GM12891 (cell line): ENCODE results near the gene AUP1.
"Not testable (repeated sequence)": the region's sequence is repeated elsewhere in the genome, so short reads cannot be mapped to it uniquely, and the experiment has no call there.

Source experiments
- DNase-seq: peaks from one replicate; pipeline ENCODE4 v3.0.0; 2011; ENCODE audit warnings: low spot score; ENCODE audit not compliant: insufficient read length
- FAIRE-seq: peaks from 2 replicates; lab custom pipeline; 2011; peaks lifted over from hg19 to GRCh38; lab: Jason Lieb, UNC
- PAX5 ChIP-seq: IDR thresholded peaks from 2 replicates; pipeline ENCODE4 v1.6.1; 2011; ENCODE audit warnings: low read length, moderate library complexity, mild to moderate bottlenecking; ENCODE audit not compliant: insufficient read depth, severe bottlenecking
- POLR2A ChIP-seq: IDR thresholded peaks from 2 replicates; pipeline ENCODE4 v1.6.1; 2011; ENCODE audit warnings: low read depth, low read length, control low read depth
- POLR2AphosphoS5 ChIP-seq: IDR thresholded peaks from 2 replicates; pipeline ENCODE4 v1.6.1; 2011; ENCODE audit warnings: low read depth, low read length, control low read depth
- POU2F2 ChIP-seq: IDR thresholded peaks from 2 replicates; pipeline ENCODE4 v1.6.1; 2011; ENCODE audit warnings: low read depth, mild to moderate bottlenecking, control low read depth, low read length, moderate library complexity
- SPI1 ChIP-seq: IDR thresholded peaks from 2 replicates; pipeline ENCODE4 v1.6.1; 2011; ENCODE audit warnings: low read depth, low read length, control low read depth
- TAF1 ChIP-seq: IDR thresholded peaks from 2 replicates; pipeline ENCODE4 v1.6.1; 2011; ENCODE audit warnings: low read depth, low read length, control low read depth

The AUP1 gene

DNA sequence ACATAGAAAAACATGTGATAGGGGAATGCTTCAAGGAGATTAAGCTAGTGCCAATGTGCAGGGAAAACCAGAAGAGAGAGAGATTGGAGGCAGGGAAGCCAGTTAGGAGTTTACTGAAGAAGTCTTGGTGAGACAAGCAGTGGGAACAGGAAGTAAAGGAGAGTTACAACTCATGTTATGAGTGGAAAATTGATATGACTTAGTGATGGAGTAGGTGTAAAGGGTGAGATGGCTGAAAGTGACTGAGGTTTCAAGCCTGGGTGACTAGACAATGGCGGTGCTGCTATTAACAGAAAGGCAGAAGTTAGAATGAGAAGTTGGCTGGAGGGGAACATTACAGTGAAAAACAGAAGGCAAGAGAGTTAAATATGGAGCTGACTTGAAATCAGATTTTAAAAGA, 41.6 kb upstream of the AUP1 start:
- TF ChIP-seq SPI1 (peak; percentile 44), PAX5 (peak; percentile 55), POU2F2 (no peak)
- FAIRE-seq (peak; percentile 96), DNase-seq (no peak)

DNA sequence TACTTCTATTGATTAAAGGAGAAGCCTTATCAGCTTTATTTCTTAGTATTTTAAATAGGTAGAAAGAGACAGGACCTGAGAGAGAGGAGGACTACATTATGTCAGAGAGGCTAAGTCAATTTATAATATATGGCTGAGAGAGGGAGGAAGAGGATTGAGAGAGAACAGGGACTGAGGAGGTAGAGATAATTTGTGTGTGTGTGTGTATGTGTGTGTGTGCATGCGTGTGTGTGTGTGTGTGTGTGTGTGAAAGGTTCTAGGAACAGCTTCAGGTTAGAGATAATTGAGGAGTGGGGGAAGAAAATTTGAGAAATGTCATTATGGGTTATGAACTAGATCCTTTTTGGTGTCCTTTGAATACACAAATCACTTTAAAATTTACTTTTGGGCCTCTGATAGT, 40.2 kb upstream of the AUP1 start:
- FAIRE-seq, result no peak
- DNase-seq, result no peak
- no peak for TF ChIP-seq POLR2A

DNA sequence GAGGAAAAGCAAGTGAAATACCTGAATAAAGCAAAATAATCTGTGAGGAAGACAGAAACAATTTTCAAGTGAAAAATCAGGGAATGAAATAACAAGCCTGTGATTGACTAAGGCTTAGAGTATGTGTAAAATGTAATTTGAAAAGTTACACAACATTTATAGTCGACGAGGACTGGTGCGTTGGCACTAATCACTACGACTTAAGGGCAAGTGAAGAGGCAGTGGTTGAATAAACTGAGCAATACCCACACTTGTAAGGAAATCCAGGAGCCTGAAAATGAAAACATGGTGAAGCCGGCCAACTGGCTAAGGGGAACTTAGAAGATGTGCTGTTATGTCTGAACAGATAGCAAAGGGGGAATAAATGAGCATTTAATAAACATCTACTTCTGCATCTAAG, 38.4 kb upstream of the AUP1 start:
- FAIRE-seq, result peak; percentile 5
- DNase-seq, result no peak
- no peak for TF ChIP-seq POLR2A
- no peak for TF ChIP-seq TAF1
- no peak for TF ChIP-seq POU2F2
- TF ChIP-seq POLR2AphosphoS5, result no peak
- no peak for TF ChIP-seq PAX5
- no peak for TF ChIP-seq SPI1

GRCh38 chr2:74566754-74567085, 37.2 kb upstream of the AUP1 start:
- FAIRE-seq, result peak; percentile 69
- DNase-seq, result no peak
- TF ChIP-seq POLR2AphosphoS5, result no peak
- TF ChIP-seq SPI1, result peak; percentile 63; the same call in 1 of the 2 replicates

DNA sequence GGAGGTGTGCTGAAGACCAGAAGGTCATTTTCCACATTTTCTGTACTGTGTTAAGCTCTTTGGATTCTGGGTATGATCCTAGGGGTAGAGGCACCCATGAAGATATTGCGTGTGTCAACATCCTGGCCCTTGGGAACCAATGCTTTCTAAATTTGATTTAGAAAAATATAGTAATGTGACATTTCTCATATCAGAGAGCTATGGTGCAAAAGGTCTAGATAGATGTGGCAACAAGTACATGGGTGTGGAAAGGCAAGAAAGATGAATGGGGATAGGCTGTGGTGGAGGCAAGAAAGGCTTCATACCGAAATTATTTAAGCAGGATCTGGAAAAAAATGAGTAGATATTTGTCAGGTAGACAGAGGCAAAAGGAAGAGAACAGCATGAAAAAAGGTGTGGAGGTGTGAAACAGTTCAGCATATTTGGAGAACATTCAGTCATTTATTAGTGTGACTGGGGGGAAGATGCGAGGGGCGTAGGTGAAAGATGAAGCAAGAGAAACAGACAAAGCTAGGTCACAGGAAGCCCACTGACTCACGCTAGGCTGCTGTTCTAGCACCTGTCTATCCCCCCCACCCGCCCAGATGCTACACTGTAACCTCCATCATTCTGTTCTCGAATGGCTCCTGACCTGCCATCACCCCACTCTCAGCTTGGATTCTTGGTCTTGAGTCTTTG, 36.7 kb upstream of the AUP1 start:
- no peak for TF ChIP-seq SPI1
- no peak for TF ChIP-seq POLR2AphosphoS5
- no peak for TF ChIP-seq POU2F2
- FAIRE-seq (no peak), DNase-seq (no peak)

- peak; percentile 63 for FAIRE-seq
- DNase-seq, result no peak
These were observed 34.7 kb upstream of the AUP1 start for GRCh38 chr2:74564222-74564621.

GRCh38 chr2:74562126-74562775, 32.7 kb upstream of the AUP1 start:
- FAIRE-seq (no peak), DNase-seq (no peak)
- TF ChIP-seq POLR2A (no peak), SPI1 (no peak), POLR2AphosphoS5 (no peak), TAF1 (no peak), POU2F2 (no peak), PAX5 (no peak)

More at GRCh38 chr2:74564222-74564621, 34.7 kb upstream of the AUP1 start:
- TF ChIP-seq POLR2A (no peak), TAF1 (no peak)

DNA sequence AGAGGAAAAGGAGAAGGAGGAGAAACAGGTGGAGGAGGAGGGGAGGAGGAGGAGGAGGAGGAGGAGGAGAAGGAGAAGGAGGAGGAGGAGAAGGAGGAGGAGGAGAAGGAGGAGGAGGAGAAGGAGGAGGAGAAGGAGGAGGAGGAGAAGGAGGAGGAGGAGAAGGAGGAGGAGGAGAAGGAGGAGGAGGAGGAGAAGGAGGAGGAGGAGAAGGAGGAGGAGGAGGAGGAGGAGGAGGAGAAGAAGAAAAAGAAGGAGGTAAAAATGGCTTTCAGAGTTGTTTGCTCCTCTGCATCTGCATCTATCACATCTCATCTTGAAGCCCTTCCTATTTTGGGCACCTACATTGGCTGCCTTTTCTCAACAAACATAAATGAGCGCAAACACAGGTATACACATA, 31.5 kb upstream of the AUP1 start:
- DNase-seq, FAIRE-seq: not testable (repeated sequence)

GRCh38 chr2:74560591-74560990, 31.1 kb upstream of the AUP1 start:
- no peak for TF ChIP-seq POU2F2
- no peak for TF ChIP-seq POLR2A
- TF ChIP-seq POLR2AphosphoS5, result no peak
- no peak for FAIRE-seq
- DNase-seq, result no peak

DNA sequence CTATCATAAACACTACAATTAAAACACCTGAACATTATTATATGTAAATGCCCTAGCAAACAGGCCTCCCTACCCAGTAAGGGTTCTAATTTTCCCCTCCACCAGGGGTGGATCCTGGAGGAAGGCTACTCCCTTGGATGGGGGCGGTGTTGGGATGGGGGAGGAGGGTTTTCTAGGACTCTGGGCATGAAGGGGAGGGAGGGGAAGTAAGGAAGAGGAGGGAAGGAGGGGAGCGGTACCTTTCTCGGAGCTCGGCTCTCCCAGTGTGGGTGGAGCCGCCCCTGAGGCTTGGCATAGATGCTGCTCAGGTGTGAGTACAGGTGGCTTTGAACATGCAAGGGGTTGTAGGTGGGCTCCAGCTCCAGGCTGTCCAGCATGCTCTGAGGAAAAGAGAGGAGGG, 30.4 kb upstream of the AUP1 start:
- TF ChIP-seq PAX5 (no peak), TAF1 (no peak), POU2F2 (no peak), POLR2A (no peak), SPI1 (no peak), POLR2AphosphoS5 (no peak)
- no peak for FAIRE-seq
- DNase-seq, result no peak

DNA sequence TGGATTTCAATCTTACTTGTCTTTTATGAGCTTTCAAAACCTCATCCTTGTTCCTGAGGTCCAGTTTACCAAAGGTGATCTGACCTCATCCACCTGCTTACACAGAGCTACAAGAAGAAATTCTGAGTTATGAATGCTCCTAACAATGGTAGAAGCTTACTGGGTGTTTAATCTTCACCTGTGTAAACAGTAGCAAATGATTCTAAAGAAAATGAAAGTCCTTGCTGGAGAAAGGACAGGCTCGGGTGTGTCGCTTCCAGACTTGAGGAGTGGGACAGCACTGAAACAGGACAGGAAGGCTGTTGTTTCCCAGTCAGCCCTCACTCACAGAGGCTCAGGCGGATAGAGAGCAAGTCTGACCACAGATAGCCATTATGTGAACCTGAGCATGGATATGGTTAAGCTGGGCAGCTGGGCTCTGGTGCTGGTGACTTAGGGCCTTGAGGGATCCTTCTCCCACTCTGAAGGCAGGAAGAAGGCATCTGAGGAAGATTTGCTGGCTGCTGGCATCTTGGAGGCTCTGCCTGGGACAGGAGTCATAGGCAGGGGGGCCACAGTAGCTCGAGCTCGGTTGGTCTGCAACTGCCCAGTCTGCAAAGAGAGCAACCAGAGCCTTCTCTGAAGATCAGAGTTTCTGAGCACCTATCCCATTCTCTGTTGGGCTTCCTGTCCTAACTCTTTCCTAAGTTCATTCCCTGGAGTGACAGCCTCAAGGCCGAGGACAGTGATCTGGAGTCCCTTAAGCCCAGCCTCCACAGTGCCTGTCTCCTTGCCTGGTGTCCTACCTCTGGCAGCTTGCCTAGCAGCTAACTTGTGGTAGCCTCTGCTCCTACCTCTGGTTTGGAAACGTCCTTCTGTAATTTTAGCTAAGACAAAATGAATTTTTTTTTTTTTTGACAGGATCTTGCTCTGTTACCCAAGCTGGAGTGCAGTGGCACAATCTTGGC, 29.1 kb upstream of the AUP1 start:
- no peak for DNase-seq
- TF ChIP-seq POLR2AphosphoS5 (no peak), TAF1 (no peak), SPI1 (no peak), PAX5 (no peak), POU2F2 (no peak), POLR2A (no peak)
- no peak for FAIRE-seq
